NCI-H187 treated with DMSO at 0.1 percent for 48 hours (cell line): ENCODE results near the gene CTSE.

Experiments
- DNase-seq: peaks from one replicate; lab custom pipeline; 2025; lab: John Stamatoyannopoulos, UW

The CTSE gene

DNA sequence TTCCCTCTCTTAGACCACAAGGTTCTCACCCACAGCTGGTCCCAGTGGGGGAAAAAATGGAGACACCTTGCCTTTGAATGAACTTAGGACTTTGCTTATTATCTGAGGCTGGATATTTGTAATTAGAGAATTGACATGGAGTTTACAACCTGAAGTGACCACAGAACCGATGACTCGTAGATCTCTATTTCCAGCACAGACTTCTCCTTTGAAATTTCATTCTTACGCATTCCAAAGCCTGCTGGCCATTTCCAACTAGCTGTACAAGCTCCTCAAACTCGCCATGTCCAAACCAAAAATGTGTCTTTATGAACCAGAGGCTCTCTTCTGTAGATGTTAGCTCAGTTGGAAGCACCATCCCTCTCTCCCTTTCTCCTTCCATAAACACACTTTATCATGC lies 32.5 kb downstream of the CTSE start:
- no peak for DNase-seq

DNA sequence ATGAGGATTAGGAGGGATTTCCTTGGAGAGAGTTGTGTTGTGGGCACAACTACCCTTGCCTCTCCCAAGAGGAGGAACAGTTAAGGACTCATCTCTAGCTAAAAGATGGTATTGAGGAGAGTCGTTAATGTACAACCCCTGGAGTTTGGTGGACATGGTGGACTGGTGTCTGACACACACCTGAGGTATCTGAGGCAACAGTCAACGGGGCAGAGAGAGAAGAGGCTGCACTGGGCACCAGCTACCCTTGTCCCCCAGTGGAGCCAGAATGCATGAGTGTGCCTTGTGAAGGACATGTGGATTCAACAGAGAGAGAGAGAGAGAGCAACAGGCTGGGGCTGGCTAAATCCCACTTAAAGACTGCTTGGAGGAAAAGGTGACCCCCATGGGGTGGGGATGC lies 33.5 kb downstream of the CTSE start:
- DNase-seq: no peak

DNA sequence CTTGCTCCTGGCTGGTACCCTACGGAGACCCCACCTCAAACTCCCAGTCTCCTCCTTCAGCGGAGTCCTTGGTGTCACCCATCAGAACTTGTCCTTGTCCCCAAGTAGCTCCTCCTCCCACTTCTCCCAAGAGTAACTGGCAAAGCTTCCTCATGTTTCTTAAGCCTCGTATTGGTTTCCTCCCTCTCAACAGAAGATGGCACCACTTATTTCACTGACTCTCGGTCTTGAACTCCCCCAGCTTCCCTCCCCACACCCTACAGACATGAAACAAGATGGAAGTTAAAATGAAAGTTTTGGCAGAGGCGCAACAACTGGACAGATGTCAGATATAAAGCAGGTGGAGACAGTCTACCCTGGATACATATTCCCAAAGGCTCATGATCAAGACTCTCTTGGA lies 33.9 kb downstream of the CTSE start:
- no peak for DNase-seq

DNA sequence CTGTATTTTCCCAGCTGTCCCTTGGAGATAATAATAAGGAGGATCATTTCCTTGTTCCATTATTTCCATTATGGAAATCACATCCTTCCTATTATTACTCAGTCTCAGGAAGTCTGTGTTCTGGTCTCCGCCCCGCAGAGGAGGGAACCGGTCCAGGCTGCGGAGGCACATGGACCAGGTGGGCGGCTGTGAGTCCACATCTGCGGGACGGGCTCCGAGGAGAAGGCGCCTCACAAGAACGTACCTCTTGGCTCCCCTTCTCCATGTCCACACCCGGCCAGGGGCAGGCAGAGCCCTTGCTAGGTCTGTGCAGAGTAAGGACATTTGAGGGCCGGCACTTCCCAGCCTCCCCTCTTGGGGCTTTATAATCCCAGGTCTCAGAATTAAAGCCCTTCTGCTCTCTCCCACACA lies 35.1 kb downstream of the CTSE start:
- no peak for DNase-seq

DNA sequence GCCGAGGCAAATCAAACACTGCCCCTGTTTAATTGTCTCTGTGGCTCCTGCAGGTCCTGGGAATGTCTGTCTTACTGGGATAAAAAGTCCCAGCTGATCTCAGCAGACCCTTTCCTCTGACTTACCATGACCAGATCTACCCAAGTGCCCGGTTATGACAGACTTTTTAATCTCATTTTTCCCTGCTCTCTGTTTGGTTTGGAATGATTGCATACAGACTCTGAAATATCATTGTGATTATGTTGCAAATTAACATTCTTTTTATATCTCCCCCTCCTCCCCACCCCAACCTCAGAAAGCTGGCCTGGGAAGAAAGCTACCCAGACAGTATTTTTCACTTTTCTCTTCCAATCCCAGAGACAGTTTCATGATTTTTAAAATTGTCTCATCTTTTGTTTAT lies 36.8 kb downstream of the CTSE start:
- DNase-seq: no peak

DNA sequence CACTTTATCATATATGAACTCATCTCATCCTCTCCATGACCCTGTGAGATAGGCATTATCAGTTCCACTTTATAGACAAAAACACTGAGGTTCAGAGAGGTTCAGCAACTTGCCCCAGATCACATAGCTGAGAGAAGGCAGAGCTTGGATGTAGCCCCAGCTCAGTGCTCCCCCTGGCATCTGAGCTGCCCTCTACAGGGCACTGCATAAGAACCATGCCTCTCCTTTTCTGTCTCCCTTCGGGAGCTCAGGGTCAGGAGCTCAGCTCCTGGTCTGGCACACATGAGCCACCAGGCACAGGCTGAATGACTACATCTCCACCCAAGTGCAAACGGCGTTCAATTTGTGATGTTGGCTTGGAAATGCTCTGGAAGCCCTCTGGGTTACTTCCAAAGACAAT lies 37.4 kb downstream of the CTSE start:
- DNase-seq: no peak

DNA sequence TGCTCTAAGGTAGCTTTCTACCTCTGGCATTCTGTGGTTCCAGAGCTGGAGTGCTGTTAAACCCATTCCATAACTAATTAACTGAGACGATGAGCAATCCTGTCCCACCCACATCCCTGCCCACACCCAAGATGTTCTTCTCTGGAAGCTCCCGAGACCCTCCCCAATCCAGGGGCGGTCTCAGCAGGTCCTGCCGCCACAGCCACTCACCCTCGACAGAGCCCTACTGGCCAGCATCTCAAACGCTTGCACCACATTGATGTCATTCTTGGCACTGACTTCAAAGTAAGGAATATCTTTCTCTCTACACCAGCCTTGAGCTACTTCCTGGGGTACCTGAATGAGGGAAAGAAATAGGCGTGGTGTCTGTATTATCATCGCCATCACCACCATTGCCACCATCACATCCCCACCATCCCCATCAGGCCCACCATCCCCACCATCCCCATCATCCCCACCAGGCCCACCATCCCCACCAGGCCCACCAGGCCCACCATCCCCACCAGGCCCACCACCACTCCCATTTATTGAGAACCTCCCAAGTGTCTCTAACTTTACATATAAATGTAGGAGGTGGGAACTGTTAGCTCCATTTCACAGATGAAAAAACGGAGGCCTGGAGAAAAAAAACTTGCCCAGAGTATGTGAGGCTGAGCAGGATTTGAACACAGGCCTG lies 38.2 kb downstream of the CTSE start:
- no peak for DNase-seq

DNA sequence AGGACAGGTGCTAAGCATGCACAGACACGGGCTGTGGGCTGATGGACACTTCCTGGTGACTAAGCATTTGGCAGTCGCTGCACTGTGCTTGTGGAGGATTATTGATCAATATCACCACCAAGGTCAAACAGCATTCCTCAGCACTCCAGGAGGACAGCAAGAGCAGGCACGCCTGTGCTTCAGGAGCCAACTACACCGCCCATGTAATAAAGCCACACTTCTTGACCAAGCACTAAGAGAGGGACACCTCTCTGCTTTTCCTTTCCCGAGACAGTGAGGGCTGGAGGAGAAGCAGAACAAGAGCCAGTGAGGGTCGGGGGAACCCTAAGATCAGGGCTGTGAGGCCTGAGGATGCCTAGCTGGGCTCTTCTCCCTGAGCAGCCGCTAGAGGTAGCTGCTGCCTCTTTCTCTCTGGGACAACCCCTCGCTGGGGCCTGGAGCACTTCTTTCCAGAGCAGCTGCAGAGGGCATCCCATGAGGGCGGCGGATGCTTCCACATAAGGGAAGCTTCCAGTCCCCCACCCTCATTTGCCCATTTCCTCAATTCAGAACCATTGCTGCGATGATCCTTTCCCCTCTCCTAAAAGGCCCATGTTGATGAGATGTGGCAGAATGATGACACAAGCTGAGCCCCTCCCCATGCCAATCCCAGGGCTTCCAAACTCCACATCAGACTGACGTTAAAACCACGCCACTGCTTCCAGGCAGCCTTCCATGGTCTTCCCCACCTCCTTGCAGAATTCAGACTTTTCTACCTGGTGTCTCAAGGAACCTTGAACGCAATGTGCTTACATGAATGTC lies 39.6 kb downstream of the CTSE start:
- no peak for DNase-seq

DNA sequence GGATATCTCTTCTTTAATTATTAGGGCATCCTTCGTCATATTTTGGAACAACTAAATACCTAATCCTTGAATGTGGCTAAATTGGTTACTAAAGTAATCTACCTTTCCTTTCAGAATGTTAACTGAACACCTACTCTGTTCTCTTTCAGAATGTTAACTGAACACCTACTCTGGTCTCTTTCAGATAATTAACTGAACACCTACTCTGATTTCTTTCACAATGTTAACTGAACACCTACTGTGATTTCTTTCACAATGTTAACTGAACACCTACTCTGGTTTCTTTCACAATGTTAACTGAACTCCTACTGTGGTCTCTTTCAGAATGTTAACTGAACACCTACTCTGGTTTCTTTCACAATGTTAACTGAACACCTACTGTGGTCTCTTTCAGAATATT lies 42.4 kb downstream of the CTSE start:
- no peak for DNase-seq

DNA sequence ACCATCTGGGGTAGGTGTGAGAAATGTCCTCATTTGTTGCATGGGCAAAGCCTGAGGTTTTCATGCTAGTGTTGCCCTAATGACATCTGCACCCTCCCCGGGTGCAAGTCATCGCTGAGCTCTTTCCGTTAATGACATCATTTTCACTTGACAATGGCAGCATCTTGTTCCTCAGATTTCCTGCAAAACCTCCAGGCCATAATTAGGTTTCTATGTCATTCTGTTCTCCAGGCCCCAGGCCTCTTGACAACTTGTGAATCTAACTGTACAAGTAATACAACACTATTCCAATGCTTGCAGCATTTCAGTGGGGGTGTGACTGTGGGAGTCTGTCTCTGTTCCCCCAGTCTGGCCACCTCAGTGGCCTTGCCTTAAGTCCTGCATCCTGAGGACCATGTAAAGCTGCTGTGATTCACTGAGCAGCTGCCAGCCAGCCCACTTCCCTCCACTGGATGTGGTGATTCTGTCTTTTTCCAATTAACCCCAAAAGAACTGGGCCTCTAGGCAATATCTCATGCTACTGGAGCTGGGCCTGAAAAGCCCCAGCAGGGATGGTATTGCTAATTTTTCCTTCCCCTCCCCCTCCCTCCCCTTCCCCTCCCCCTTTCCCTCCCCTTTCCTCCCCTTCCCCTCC lies 43.3 kb downstream of the CTSE start:
- no peak for DNase-seq

DNA sequence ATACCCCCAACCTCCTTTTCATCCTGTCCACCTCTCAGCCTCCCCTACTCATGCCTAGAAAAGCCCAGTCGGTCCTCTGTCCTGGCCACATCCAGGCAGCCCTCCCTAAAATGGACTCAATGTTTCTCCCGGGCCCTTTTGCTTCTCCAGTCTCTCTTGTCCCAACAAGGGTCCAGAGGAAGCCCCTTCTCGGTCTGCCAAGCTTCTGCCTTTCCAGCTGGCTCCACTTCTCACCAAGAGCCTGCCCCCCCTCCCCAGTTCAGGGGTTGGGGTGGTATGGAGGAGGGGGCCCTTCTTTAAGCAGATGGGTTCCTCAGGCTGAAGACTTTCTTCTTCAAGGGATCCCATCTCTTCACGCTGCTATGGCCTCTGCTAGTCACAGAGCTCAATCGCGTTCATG lies 44.4 kb downstream of the CTSE start:
- no peak for DNase-seq

DNA sequence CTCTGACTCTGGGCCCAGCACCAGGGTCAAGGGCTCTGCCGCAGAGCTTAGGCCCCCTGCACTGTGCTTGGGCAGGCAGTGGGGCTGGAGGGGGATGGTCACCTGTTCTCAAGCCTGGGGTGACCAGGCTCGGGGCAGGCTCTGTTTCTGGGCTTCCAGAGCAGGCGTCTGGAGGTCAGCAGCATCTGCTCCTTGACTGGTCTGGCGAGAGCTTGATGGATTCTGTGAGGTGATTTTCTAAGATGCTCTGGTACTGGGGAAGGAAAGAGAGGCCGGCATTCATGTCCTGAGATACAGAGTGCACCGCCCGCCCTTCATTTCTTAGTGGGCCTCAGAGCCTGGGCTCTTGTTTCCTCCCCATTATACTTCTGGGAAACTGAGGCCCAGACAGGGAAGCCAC lies 45.0 kb downstream of the CTSE start:
- DNase-seq: no peak

DNA sequence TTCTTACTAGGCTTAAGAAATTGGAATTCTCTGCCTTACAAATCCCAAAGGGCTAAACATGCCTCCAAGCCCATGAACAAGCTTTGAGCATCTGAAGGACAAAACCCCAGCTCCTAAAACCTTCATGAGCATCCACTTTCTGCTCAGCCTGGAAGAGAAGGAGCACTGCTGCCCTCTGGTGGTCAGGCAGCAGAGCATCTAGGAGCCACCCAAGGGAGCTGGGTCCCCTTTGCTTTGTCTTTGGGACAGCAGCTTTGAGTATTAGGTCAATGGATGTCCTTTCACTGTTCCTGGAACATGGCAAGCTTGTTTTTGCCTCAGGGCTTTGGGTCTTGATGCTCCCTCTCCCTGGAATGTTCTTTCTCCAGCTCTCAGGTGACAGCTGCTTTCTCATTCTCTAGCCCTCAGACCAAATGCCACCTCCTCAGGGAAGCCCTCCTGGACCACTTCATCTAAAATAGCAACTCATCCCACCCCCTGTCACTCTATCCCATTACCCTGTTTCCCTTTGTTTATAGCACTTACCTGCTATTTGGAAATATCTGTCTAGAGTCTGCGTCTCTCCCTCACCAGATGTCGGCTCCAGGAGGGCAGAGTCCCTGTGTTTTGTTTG lies 46.2 kb downstream of the CTSE start:
- peak; percentile 95 for DNase-seq

DNA sequence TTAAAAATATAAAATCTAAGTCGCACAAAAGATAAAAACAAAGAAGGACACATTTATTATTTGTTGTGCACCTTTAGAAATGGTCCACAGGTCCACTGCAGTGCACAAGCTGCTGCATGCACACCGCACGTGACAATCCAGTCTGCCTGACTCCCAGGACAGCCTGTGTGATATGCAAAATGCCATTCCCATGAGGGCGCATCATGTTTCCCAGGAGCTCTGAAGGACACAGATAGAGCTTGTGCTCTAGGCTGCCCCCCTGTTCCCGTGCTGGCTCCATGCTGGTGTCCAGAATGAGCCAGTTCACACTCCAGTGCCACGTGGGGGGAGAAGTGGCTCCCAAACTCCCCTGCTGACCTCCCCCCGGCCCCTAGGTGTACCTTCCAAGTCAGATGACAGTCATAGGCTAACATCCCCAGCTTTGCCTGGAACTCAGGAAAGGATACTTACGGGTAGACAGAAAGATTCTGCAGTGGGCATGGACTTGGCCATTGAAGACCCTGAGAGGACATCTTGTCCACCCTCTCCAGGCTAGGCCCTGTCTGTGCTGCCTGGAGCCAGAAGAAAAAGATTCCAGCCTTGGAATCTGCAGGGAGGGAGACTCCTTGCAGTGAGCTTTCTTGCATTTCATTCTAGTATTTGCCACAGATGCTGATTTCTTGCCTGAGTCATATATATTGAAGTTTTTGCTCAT lies 46.8 kb downstream of the CTSE start:
- peak; percentile 89 for DNase-seq

DNA sequence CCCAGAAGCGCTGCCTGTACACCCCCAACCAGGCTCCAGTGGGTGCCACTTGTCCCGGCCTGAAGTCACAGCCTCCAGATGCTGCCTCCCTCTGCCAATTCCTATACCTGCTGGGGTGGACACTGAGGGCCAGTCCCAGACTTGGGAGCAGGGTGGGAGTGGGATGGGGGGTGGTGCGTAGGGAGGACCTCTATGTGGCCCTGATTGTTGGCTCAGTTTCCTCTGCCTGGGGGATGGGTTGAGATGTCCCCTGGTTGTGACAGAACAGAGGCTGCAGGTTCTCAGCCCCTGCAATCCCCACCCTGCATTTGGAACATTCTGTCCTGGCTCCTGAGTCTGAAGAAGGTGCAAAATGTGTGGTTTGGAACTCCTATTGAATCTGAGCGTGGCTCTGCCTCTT lies 47.7 kb downstream of the CTSE start:
- no peak for DNase-seq

DNA sequence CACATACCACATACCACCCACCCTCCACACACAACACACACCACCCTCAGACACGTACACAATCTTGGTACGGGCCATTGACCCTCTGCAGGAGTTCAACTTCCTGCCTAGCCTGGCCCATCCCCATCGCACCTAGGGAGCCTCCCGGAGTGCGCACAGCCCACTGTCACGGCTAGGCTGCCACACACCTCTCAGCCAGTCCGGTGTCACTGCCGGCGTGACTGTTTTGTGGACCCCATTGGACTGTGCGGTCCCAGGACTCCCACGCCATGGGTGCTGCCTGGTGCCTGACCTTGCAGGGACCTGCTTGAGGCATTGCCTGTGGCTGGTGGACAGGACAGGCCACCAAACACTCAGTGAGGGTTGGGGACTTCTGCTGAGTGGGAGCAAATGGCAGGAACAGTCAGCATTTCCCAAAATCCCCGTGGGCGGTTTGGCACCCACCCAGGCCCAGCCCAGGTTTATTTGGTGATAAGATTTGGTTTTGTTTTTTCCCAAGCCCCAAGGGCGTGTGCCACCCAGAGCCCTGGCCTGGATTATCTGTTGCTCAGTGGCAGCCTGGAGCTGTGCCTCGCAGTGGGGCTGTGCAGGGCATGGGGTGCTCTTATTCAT lies 48.2 kb downstream of the CTSE start:
- DNase-seq: no peak

DNA sequence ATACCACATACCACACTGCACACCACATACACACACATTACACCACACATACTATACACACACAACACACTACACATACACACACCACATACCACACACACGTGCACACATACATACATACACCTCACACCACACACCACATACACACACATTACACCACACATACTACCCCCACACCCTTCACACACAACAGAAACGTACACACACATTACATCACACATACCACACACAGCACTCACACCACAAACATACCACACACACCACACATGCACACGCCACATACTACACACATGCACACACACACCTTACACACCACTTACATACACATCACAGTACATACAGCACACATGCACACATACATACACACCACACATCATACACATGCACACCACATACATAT lies 49.0 kb downstream of the CTSE start:
- DNase-seq: no peak

DNA sequence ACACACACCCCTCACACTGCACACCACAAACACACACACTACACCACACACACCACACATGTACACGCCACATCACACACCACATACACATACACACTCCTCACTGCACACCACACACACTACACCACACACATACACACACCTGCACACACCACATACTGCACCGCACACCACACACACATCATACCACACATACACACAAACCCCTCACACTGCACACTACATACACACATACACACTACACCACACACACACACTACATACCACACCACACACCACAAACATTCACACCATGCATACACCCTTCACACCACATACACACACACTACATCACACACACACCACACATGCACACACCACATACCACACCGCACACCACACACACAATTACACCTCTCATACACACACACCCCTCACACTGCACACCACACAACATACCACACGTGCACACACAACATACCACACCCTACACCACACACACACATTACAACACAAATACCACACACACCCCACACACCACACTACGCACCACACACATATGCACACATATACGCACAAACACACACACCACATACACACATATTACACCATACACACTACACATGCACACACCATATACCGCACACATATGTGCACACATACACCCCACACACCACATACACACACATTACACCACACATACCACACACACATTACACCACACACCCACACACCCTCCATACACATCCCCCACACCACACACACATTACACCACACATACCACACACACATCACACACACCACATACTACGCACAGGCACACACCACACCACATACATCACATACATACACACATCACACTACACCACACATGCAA lies 50.1 kb downstream of the CTSE start:
- no peak for DNase-seq

DNA sequence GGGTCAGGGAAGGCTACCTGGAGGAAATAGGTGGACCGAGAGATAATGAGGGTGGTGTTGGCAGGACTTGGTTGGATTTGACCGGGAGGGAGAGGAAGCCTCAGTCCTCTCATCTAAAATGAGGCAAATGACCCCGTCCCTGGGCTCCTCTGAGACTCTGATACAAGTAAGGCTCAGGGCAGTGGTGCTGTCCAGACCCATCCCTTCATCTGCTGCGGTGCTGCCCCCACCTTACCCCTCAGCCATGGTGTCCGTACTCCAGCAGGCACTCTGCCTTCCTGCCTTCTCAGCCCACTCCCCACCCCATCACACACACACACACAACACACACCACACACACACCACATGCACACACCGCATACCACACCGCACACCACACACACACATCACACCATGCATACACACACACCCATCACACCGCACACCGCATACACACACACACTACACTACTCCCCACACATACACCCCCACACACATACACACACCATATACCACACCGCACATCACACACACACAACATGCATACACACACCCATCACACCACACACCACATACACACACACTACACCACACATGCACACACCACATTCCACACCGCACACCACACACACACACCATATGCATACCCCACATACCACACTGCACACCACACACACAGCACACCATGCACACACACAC lies 51.1 kb downstream of the CTSE start:
- no peak for DNase-seq

DNA sequence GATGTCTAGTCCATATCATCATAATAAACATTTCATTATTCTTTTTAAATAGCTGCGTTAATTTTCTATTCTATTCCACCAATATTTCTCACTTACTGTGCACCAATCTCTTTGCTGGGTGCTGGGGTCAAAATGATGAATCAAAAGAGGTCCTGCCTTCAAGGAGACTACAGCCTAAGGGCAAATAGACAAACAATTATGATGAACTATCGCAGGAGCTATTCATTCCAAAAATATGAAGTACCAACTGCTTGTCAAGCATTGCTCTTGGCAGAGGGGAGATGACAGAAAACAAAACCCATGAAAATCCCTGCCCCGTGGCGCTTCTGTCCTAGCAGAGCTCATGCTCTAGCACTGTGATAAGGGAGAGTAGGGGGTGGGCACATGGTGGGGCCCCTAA lies 51.6 kb downstream of the CTSE start:
- DNase-seq: no peak
